GM19023 (cell line): Measurements from ENCODE around the gene TM4SF4.

ENCODE experiments used
- ATAC-seq: cut with Tn5 transposase; IDR thresholded peaks from one replicate; pipeline ENCODE4 v1.9.1; 2021; ENCODE audit warnings: mild to moderate bottlenecking, moderate library complexity; ENCODE audit not compliant: unreplicated experiment

Gene TM4SF4

DNA sequence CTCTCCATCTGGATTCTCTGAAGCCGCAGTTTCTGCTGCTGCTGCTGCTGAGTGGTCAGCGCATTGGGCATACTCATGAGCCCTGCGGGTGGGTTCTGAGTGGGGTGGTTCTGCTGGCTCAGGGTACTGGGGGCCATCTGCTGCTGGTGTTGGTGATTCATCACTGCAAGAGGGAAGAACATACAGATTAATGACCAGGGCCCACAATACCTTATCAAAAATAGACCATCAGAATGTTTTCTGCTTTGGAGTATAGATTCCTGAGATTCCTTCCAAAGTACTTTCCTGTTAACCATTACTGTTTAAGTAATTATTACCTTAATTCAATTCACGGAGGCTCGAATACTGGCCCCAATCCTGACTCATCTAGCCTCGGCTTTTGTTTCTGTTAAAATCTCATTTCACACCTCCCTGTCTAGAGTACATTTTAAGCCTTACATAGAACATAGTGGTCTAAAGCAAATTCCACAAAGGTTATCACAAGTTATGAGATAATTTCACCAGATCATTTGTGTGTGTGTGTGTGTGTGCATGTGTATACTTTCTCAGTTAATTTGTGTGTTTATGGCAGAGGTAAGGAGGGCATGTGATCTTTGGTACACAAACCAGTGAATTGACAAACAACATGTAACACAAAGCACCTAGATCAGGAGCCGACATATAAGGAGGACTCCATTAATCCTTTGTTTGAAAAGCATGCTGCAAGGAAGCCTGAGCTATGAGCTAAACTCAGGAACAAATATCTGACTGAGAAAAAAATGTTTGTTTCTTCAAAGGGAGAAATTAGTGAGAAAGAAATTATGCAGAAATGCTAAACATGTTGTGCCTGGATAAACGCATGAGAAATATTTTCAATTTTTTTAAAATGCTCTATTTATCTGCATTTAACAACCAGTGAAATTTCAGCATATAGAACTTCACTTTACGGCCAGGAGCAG, 68.1 kb downstream of the TM4SF4 start:
- no peak for ATAC-seq

DNA sequence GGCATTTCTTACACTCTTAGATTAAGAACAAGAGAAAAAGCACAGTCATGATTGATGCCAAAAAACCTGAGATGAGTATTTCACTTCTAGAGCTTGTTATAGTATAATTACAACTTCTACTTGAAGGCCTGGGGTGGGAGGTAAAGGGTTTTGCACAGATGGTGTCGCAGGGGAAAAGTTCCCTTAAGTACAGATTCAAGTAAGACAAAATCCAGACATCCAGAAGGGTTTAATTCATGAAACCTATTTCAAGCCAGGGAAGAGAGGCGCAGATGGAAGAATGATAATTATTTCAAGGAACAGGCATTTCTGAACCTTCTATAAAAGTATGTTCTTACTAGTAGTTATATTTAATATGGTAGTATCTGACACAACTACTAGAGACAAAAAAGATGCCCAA, 70.6 kb downstream of the TM4SF4 start:
- ATAC-seq: no peak

DNA sequence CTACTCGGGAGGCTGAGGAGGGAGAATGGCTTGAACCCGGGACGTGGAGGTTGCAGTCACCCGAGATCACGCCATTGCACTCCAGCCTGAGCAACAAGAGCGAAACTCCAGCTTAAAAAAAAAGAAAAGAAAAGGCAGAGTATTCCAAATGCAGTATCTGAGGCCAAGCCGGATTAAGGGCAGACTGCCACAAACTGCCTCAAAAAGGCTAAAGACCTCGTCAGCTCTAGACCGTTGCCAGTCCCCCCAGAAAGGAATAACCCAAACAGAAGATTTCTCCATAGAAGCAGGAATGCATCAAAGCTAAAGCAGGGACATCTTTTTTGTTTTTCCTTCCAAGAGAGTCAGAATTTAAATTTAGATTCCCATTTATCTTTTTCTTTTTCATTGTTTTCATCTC, 72.9 kb downstream of the TM4SF4 start:
- ATAC-seq: no peak

DNA sequence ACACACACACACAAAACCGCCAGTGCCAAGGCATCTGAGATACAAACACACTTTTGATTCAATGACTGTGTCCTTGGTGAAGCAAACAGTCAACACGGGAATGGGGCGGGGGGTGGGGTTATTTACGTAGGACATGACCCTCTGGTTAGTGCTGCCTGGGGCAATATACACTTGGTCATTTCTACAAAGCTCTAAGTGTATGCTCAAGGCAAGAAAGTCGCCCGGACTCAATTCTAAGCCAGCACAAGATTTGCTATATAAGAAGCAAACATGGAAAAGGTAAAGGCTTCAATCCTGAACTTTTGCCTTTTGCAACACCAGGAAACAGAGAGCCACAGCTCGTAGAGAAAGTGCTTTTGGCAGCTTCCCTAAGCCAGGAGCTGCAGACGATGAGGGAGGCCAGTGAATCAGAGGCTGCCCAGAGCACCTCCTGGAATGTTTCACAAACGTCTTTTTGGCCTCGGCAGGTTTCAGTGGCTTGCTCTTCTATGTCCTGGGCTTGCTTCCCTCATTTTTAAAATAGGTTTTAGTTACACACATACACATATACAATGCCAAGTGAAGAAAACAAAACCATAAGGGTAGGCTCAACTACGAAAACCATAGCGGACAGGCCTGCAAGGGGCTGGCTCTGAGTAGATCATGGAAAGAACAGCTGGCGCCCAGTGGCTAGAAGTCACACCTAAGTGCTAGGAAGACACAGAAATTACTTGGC, 73.6 kb downstream of the TM4SF4 start:
- ATAC-seq: no peak

DNA sequence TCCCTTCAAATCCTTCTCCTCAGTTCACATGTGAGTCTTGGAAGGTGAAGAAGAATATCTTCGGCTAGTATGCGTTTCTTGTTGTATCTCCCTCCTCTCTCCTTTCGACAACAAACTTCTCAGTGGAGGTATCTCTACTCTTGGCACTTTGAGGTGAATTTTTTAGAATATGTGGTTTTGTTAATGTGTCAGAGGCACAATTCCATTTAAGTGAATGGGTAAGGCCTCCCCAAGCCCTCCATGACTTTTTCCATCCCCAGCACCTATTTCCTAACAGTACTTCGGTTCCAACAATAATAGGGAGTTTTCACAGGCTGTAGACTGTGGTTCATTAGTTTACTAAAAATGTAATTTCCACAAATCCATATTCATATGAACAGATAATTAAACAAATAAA, 74.2 kb downstream of the TM4SF4 start:
- no peak for ATAC-seq

DNA sequence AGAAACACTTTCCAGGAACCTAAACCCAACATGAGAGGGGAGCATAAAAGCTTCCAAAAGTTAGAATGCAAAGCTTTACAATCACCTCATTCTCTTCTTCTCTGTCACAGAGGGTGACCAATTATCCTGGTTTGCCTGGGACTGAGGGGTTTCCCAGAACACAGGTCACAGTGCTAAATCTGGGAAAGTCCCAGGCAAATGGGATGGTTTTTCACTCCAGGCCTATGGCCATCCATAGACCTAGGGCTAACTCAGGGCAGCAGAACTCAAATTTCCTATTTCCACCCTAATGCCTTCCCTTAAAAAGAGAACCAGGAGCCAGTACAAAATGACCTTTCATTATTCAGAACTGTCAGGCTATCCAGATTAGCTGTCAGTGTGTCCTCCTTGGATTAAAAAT, 77.0 kb downstream of the TM4SF4 start:
- ATAC-seq: no peak

GRCh38 chr3:149552700-149553099, 78.2 kb downstream of the TM4SF4 start:
- no peak for ATAC-seq
